NCI-H146 treated with DMSO at 0.1 percent for 48 hours (cell line): ENCODE results near the gene APLNR.

Experiments
- DNase-seq: peaks from one replicate; lab custom pipeline; 2025; ENCODE audit not compliant: unreplicated experiment; lab: John Stamatoyannopoulos, UW

Gene APLNR

DNA sequence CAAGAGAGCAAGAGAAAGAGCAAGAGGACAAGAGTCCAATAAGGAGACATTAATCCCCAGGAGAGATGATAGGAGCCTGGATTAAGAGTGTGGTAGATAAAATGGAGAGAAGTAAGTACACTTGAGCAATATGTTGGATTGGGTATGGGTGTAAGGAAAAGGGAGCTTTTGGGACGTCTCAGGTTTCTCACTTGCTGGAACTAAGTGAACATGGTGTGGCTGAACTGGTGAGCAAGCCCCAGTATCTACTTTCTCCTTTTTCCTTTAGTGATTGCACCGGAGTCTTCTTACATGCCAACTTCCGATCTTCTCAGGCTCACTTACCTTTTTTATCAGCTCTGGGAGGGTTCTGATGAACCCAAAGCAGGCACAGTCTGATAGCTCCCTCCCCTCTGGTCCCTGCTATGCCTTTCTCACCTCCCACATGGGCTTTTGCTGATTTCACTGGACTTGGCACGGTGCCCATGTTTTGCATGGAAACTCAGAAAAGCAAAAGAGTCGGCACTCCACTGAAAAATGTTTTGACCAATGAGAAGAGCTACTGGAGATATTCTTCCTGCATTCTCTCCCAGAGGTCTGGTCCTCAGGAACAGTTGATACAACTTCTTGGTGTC lies 14.5 kb upstream of the APLNR start:
- no peak for DNase-seq

DNA sequence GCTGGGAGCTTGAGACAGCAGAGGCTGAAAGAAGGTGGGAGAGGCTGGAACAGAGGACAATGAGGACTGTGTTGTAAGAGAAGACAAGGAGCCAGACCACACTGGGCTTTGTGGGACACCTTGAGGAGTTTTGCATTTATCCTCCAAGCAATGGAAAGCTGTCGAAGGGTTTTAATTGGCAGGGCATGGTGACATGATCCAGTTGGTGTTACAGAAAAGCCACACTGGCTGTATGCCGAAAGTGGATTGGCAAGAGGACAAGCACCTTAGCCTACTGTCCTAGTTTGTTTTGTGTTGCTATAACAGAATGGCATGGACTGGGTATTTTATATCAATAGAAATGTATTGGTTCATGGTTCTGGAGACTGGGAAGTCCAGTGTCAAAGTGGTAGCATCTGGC lies 14.0 kb upstream of the APLNR start:
- no peak for DNase-seq

DNA sequence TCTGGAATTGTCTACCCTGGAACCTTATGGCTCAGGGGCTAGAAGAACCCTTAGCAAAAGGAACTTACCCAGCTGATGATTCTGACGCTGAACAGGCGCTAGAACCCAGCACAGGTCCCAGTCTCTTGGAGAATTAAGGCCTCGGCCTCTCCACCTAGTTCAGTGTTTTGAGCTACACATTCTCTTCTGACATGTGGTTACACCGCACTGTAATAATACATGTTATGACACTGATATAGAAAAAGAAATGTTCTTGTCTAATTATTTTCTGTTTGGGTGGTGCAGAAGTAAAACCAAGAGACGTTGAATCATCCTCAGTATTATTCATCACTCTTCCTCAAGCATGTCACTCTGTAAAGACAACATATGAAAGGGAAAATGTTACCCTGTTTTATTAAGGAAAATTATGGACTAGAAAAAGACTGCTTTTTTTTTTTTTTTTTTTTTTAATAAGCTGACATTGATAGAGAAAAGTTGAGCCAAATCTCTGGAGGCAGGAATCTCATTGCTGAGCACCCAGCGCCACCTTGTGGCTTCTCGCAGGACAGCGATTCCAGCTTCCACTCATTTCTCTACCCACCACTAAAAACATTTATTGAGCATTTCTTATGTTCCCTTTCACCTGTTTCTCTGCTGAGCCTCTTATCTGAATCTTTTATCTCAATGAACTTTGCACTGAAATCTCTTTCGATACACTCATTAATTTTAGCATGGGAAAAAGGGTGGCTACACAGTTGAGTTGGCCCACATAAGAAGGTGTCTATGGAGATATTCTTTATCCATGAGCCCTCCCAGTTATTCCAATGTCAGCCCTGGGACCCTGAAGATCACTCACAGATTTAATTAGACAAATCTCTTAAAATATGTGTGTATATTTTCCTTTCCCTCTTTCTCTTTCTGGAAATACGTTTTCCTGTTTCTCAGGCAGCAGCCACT lies 12.6 kb upstream of the APLNR start:
- peak; percentile 14 for DNase-seq

DNA sequence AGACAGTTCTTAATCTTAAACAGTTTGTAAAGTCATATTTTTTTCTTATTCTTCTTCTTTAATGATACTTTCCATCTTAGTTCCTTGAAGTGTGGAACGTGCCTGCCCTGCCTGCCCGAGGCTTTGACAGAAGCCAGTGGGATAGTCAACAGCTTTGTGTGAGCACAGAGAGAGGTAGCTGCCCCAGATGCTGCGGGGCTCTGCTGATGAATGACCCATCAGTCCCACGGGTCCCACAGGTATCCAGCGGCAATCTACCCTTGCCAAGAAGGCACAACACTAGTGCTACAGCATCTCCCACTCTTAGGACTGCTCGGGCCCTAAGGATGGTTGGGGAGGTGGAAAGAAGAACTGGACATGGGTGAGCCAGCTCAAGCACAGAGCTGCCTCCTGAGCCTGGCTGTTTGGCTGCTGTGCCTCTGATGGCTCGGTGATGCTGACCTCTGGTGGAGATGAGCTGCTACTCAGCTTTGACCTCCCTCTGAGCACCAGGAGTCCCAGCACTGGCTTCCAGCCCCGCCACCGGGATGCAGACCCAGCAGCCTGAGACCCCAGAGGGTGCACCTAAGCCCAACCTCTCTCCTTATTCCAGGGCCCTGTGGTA lies 11.8 kb upstream of the APLNR start:
- peak; percentile 11 for DNase-seq

DNA sequence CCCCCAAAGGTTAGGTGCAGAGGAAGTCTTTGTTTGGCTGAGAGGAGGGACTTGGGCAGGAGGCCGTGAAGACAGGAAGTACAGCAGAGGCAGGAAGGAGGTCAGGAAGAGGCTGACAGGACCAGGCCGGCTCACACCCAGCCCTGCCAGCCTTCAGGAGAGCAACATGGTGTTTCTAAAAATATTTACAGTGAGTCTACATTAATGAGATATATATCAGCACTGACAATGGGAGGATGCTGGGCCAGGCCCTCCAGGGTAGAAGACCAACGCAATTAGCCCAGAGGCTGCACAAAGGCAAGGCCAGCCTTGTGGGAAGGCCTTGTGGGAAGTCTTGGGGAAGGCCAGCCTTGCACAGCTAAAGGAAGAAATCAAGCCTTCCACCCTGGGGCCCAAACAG lies 7.9 kb upstream of the APLNR start:
- no peak for DNase-seq

DNA sequence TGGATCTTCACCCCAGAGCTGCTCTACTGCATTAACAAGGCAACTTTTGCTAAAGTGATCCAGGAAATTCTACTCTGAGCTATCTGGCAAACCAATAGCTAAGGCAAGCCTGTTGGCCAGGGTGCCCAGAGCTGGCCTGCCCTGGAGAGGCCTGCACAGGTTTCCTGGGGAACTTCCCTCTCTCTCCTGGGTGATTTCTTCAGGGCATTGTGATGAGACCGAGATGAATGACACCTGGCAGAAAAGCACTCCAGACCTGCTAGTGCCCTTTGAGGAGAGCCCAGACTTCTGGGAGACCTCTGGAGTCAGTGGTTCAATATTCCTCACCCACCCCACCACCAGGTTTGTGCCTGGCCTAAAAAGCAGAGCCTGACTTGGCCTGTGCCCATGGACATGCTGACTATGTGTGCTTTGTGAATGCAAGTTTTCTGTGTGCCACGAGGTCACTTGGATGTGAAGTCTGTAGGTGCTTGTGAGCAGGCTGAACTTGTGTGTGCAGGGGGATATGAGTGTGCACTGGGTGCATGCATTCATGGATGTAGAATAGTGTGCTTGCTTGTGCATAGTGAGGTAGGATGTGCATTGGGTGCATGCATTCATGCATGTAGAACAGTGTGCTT lies 4.4 kb upstream of the APLNR start:
- DNase-seq = no peak

DNA sequence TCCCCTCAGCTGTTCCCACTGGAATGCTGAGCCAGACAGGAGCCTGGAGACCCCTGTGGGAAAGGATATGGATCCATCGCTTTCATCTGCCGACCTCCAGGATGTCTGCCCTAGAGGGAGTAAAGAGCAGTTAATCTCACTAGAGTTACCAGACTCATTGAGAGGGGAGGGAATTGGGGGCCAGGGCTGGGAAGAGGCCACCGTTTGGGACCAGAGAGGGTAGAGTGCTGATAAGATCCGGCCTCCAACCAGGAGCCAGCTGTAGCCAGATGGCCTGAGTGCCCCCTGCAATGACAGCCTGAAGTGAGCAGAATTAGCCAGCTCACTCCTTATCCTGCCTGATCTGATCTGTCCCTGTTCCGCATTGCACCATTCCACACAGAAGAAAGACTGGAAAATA lies 3.7 kb upstream of the APLNR start:
- DNase-seq = no peak

DNA sequence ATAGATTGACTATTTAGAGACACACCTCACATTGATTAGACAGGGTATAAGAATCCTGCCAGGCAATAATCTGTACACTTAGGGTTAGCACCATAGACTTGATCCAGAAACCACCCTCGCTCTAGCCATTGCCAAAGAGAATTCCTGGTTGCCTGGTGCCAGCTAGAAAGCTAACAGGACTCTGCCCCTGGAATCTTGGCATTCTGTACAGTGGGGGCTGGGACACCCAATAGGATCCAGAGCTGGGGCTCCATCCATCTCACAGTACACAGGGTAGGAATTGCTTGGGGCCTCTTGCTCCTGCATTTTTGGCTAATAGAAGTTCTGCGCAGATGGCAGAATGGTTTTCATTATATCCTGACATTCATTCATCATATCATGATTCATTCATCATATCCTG lies 3.0 kb upstream of the APLNR start:
- no peak for DNase-seq

DNA sequence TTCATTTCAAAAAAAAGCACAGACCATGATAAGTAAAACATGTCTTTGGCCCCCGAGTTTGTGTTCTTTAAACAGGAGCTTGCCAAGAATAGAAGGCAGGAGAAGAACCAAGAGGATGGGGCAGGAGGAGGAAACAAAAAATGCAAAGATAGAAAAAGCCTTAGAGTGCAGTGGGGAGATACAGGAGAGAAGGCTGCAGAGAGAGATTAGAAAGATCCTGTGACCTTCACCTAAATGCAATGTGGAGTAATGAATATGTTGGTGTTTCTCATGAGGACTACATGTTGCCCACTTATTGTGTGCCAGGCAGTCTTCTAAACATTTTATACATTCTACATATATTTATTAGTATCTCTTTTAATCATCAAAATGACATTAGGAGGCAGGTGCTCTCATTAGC lies 2.3 kb upstream of the APLNR start:
- no peak for DNase-seq

DNA sequence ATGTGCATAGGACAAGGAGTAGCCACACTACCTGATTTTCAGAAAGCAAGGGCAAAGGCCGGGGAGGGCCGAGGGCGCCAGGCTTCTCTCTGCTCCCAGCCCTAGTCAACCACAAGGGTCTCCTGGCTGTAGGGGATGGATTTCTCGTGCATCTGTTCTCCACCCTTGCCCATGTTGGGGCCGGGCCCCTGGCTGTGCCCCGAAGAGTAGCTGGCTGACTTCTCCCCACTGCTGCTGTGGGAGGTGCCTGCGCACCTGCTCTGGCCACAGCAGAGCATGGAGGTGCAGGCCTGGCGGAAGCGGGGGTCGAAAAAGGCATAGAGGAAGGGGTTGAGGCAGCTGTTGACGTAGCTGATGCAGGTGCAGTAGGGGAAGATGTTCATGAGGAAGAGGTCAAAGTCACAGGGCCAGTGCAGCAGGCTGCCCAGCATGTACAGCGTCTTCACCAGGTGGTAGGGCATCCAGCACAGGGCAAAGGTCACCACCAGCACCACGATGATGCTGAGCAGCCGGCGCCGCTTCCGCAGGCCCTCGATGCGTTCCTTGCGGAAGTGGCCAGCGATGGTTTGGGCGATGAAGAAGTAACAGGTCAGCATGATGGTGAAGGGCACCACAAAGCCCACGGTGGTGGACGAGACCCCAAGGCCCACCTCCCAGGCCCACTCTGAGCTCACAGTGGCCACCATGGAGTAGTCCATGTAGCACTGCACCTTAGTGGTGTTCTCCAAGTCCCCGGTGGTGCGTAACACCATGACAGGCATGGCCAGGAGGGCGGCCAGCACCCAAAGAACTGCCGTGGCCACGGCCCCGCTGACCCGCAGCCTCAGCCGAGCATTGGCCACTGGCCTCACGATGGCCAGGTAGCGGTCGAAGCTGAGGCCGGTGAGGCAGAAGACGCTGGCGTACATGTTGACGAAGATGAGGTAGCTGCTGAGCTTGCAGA lies 1.0 kb downstream of the APLNR start:
- no peak for DNase-seq

DNA sequence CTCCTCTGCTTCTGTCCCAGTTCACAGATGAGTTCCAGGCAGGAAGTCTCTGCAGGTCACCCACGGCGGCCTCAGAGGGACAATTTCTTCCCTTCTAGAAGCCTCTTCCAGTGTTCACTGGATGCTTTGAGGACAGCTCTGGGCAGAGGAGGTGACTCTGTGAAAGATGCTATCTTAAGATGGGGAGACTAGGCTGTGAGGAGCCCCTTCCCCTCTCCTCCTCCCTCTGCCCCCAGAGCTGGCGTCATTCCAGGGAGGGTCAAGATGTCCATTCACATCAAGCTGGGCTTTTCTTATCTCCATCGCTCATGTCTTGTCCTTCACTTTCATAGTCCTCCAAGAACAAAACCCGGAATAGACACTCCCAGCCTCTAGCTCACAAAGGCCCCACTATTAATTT lies 3.3 kb downstream of the APLNR start:
- DNase-seq = no peak

DNA sequence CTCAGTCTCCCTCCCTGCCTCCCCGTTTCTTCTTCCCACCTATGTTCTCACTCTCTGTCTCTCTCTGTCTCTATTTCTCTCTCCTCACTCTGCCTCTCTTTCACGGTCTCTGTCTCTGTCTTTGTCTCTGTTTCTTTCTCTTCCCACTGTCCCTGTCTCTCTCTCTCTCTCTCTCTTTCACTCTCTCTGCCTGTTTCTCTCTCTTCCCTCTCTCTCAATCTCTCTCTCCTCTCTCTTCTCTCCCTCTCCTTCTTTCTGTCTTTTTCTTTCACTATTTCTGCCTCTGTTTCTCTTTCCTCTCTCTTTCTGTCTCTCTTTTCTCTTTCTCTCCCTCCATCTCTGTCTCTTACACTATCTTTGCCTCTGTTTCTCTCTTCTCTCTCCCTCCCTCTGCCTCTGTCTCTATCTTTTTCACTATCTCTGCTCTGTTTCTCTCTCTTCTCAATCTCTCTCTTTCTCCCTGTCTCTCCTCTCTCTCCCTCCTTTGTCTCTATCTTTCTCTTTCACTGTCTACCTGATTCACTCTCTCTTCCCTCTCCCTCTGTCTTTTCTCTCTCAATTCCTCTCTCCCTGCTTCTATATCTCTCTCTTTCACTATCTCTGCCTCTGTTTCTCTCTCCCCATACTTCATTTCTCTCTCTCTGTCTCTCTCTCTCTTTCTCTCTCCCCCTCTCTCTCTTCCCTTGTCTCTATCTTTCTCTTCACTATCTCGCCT lies 5.4 kb downstream of the APLNR start:
- no peak for DNase-seq

DNA sequence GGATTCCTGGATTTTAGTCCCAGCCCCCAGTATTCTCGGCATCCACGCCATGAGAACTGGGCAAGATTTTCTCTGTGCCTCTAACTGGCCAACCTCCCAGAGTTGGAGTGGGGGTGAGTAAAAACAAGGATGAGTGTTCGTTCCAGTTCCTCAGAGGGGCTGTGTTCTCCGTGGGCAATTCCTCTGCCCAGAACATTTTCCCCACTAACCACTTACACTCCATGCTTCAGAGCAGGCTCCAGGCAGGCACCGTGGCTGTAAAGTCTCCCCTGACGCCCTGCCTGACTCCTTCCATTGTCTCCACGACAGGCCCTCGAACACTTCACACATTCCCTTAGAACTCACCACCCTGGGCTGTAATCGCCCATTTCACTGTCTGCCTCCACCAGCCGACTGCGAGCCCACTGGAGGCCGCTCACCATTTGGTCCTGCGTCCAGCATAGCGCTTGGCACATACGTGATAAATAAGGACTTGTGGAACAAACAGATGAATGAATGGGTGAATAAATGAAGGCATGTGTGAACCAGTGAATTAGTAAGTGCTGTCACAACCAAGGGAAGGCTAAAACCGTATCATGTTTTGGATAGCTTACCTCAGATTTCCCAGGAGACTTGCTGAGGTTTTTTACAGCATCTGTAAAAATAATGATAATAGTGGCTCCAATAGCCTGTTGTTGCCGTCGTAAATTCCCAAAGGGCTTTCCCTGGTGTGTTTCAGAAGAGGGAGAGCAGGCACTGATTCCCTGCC lies 6.1 kb downstream of the APLNR start:
- DNase-seq = no peak

DNA sequence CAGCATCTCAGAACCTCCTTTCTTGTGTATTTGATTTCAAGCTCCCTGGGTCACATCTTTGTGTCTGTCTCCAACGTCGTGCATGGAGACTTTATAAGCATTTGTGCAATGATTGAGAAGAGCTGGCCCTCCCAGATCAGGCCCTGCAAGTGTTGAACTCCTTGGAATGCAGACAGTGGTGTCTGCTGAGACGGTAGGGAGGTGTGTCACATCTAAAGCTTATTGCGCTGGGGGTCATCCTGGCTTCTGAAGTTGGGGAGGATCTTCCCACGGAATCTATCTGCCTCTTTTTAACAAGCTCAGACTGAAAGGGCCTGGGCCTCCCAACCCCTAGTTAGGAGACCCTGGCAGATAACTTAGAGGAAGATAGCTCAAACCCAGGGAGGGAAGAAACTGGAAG lies 6.7 kb downstream of the APLNR start:
- DNase-seq = no peak

DNA sequence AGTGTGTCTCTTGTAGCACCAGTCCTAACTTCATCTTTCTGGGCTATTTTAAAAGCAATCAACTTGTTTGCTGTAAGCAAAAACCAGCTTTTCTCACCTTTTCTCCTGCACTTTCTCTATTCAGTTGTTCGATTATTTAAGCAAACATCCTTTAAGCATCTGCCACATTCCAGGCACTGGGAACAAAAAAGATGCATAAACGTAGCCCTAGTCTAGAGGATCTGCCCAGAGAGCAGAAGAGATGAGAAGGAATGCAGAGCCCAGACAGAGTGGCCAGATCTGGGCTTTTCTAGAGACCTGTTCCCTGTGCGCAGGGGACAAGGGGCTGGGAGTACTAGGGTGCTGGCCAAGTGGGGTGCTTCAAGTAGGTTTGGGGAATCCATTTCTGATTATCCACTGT lies 8.4 kb downstream of the APLNR start:
- no peak for DNase-seq

DNA sequence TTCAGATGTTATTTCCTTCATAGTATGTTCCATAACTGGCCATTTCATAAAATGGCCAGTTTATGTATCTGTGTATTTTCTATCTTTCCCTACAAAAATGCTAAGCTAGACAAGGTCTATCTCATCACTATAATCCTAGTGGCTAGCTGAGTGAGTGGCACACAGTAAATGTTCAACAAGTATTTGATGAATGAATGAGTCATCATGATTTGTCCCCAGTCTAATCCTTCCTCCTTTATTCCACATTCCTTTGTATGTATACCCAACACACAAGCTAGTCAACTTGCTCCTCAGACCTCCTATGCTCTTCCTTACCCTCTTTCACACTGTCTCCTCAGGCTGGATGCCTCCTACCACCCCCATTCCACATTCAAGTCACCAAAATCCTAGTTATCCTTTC lies 12.5 kb downstream of the APLNR start:
- DNase-seq = no peak

DNA sequence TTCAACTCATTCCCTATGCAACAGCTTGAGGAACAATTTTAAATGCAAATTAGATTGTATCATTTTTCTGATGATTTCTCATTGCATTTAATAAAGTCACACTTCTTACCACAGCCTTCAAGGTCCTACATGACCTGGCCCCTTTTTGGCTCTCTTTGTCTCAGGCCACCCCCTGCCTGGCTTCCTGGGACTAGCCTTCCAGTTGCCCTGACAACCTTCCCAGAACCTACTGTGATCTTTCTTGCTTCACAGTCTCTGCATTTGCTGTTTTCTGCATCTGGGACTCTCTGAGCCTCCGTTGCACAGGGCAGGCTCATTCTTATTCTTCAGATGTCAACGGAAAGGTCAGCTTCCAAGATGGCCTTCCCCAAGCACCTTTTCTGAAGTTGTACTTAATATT lies 12.9 kb downstream of the APLNR start:
- DNase-seq = no peak

DNA sequence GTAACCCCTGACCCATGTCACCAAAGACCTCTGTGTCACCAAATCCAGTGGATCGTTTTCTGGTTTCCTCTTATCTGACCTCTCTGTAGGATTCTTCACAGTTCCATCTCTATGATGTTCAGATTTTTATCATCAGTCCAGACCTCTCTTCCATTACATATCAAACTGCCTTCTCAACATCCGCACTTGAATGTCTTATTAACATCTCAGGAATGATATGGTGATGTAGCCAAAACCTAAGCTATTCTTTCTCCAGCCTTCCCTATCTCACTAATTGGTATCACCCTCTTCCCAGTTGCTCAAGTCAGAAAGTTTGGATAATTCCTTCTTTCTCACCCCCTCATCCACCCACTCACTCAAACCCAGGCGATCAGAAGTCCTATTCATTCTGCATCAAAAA lies 13.4 kb downstream of the APLNR start:
- DNase-seq = no peak

DNA sequence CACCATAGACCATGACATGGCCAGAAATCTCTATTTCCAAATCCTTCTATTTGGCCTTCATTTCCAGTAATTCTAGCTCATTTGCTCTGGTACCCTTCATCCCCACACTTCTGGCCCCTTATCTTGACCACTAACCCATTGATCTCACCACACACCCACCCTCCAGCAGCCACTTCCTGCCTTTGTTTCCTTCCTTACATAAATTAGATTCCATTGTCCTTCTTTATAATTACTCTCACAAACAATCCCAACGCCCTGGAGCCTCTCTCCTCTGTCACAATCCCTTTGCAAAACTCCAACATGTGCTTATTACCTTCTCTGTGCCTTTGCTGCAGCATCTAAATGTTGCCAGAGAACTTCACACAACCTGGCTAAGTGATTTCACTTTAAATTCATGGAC lies 14.8 kb downstream of the APLNR start:
- DNase-seq = no peak
